HG03432 (cell line): ENCODE measurements around the gene SLC25A45.

Source experiments
- ATAC-seq: cut with Tn5 transposase; IDR thresholded peaks from one replicate; pipeline ENCODE4 v1.9.1; 2021; ENCODE audit warnings: mild to moderate bottlenecking, moderate library complexity; ENCODE audit not compliant: unreplicated experiment

Gene SLC25A45

GRCh38 chr11:65404638-65405339 is 22.3 kb upstream of the SLC25A45 start:
- ATAC-seq: no peak

- no peak for ATAC-seq
Observed at GRCh38 chr11:65404210-65404609, 21.8 kb upstream of the SLC25A45 start.

GRCh38 chr11:65403607-65404121 is 21.2 kb upstream of the SLC25A45 start:
- no peak for ATAC-seq

- no peak for ATAC-seq
Observed at GRCh38 chr11:65402790-65403189, 20.3 kb upstream of the SLC25A45 start.

GRCh38 chr11:65401803-65402248 is 19.4 kb upstream of the SLC25A45 start:
- ATAC-seq: no peak

GRCh38 chr11:65401073-65401802 is 18.8 kb upstream of the SLC25A45 start:
- ATAC-seq: no peak

GRCh38 chr11:65400307-65401072 is 18.0 kb upstream of the SLC25A45 start:
- ATAC-seq: no peak

- no peak for ATAC-seq
Observed at GRCh38 chr11:65399845-65400244, 17.4 kb upstream of the SLC25A45 start.

GRCh38 chr11:65399249-65399648 is 16.8 kb upstream of the SLC25A45 start:
- ATAC-seq: no peak

GRCh38 chr11:65398362-65398910 is 16.0 kb upstream of the SLC25A45 start:
- no peak for ATAC-seq

- no peak for ATAC-seq
Observed at GRCh38 chr11:65396769-65397745, 14.6 kb upstream of the SLC25A45 start.

GRCh38 chr11:65395961-65396530 is 13.6 kb upstream of the SLC25A45 start:
- ATAC-seq: no peak

GRCh38 chr11:65394125-65394536 is 11.7 kb upstream of the SLC25A45 start:
- ATAC-seq: no peak

GRCh38 chr11:65393513-65394079 is 11.2 kb upstream of the SLC25A45 start:
- ATAC-seq: no peak

- no peak for ATAC-seq
Observed at GRCh38 chr11:65392899-65393298, 10.5 kb upstream of the SLC25A45 start.

- no peak for ATAC-seq
Observed at GRCh38 chr11:65392186-65392829, 9.9 kb upstream of the SLC25A45 start.

GRCh38 chr11:65390996-65391395 is 8.6 kb upstream of the SLC25A45 start:
- ATAC-seq: no peak

- no peak for ATAC-seq
Observed at GRCh38 chr11:65390099-65390941, 7.9 kb upstream of the SLC25A45 start.
